ENCODE data around the gene MCM3AP.

The MCM3AP gene

GRCh38 chr21:46284733-46285132 lies 678 bp downstream of the MCM3AP start:
- TF ChIP-seq SP1 (IDR thresholded peaks at IDR 0.05): no peak
- TF ChIP-seq LEF1 (IDR thresholded peaks at IDR 0.05; ENCODE audit: borderline replicate concordance): no peak
- TF ChIP-seq FOXK2 (IDR thresholded peaks at IDR 0.05): no peak
- TF ChIP-seq FOXA1 (IDR thresholded peaks at IDR 0.05): no peak
- TF ChIP-seq TARDBP (IDR thresholded peaks at IDR 0.05): no peak
- TF ChIP-seq CTBP1 (IDR thresholded peaks at IDR 0.05; ENCODE audit: borderline replicate concordance): no peak
- no peak for TF ChIP-seq L3MBTL2 (conservative IDR thresholded peaks at IDR 0.05)
- TF ChIP-seq HDGF (IDR thresholded peaks at IDR 0.05; ENCODE audit: borderline replicate concordance): no peak
- TF ChIP-seq FOXM1 (IDR thresholded peaks at IDR 0.05; ENCODE audit: borderline replicate concordance): no peak
- TF ChIP-seq ZNF384 (IDR thresholded peaks at IDR 0.05): no peak
- TF ChIP-seq BHLHE40 (IDR thresholded peaks at IDR 0.05; ENCODE audit: borderline replicate concordance): no peak
- TF ChIP-seq ARNT (IDR thresholded peaks at IDR 0.05): no peak
- TF ChIP-seq PKNOX1 (IDR thresholded peaks at IDR 0.05): no peak
- ChIA-PET CTCF (no interaction called here), POLR2A (interaction anchor here (1.6 to 2.9 kb wide), 2 partner anchors 38 to 40 kb away, joined by 9 read pairs; partner anchors contain the start of gene C21orf58)
- DNase-seq (ENCODE audit: extremely low spot score): no peak

- ChIA-PET POLR2A (interaction anchor here (1.2 to 2.9 kb wide), 2 partner anchors 39 to 40 kb away, joined by 3 to 9 read pairs; partner anchors contain the start of gene C21orf58), CTCF (no interaction called here)
- TF ChIP-seq ELF4 (IDR thresholded peaks at IDR 0.05): no peak
- TF ChIP-seq L3MBTL2 (conservative IDR thresholded peaks at IDR 0.05): no peak
- TF ChIP-seq FOXM1 (IDR thresholded peaks at IDR 0.05; ENCODE audit: borderline replicate concordance): no peak
- TF ChIP-seq BHLHE40 (IDR thresholded peaks at IDR 0.05; ENCODE audit: borderline replicate concordance): no peak
- no peak for TF ChIP-seq LEF1 (IDR thresholded peaks at IDR 0.05; ENCODE audit: borderline replicate concordance)
- TF ChIP-seq NFRKB (IDR thresholded peaks at IDR 0.05): no peak
- TF ChIP-seq SP1 (IDR thresholded peaks at IDR 0.05): no peak
- no peak for TF ChIP-seq CTBP1 (IDR thresholded peaks at IDR 0.05; ENCODE audit: borderline replicate concordance)
- TF ChIP-seq FOXK2 (IDR thresholded peaks at IDR 0.05): no peak
- no peak for TF ChIP-seq ZNF384 (IDR thresholded peaks at IDR 0.05)
- no peak for TF ChIP-seq PKNOX1 (IDR thresholded peaks at IDR 0.05)
- no peak for DNase-seq (ENCODE audit: extremely low spot score)
These were observed 1.2 kb downstream of the MCM3AP start for GRCh38 chr21:46284077-46284644.

DNA sequence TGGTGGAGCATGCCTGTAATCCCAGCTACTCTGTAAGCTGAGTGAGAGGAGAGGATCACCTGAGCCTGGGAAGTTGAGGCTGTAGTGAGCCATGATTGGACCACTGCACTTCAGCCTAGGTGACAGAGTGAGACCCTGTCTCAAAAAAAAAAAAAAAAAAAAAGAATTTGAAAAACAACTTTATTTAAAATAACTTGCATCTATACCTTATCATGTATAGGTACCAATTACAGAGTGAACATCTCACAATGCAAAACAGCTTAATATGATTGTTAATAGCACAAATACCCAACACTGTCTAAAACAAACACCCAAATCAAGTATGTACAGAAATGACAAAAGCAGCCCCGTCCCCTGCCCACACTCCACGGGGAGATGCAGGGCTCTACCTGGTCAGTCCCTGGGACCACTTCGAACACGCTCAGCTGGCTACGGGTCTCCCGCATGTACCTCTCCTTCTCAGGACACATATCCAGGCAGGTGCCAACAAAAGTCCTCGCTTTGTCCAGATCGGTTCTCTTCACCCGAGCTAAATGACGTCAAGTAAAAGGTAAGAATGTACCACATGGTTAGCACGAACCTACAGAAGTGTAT lies 10.5 kb downstream of the MCM3AP start:
- DNase-seq (ENCODE audit: extremely low spot score): no peak
- ChIA-PET CTCF (no interaction called here), POLR2A (interaction anchor here (1.1 kb wide), 1 partner anchor 11 kb away, joined by 3 read pairs; the partner anchor contains the start of genes MCM3AP and YBEY)
- no peak for TF ChIP-seq FOXK2 (IDR thresholded peaks at IDR 0.05)
- TF ChIP-seq NFRKB (IDR thresholded peaks at IDR 0.05): no peak
- TF ChIP-seq HDGF (IDR thresholded peaks at IDR 0.05; ENCODE audit: borderline replicate concordance): no peak
- no peak for TF ChIP-seq SUZ12 (IDR thresholded peaks at IDR 0.05)
- TF ChIP-seq ELF4 (IDR thresholded peaks at IDR 0.05): no peak
- TF ChIP-seq LEF1 (IDR thresholded peaks at IDR 0.05; ENCODE audit: borderline replicate concordance): no peak
- peak; percentile 48; the same call in 1 of the 2 replicates for TF ChIP-seq ZNF384 (IDR thresholded peaks at IDR 0.05)

- POLR2A ChIA-PET: no interaction called here
- CTCF ChIA-PET: no interaction called here
- no peak for DNase-seq (ENCODE audit: extremely low spot score)
- TF ChIP-seq BHLHE40 (IDR thresholded peaks at IDR 0.05; ENCODE audit: borderline replicate concordance): no peak
- TF ChIP-seq TARDBP (IDR thresholded peaks at IDR 0.05): no peak
- TF ChIP-seq LEF1 (IDR thresholded peaks at IDR 0.05; ENCODE audit: borderline replicate concordance): no peak
- no peak for TF ChIP-seq ARNT (IDR thresholded peaks at IDR 0.05)
- TF ChIP-seq ELF4 (IDR thresholded peaks at IDR 0.05): no peak
- no peak for TF ChIP-seq HDGF (IDR thresholded peaks at IDR 0.05; ENCODE audit: borderline replicate concordance)
- no peak for TF ChIP-seq FOXK2 (IDR thresholded peaks at IDR 0.05)
- TF ChIP-seq CTBP1 (IDR thresholded peaks at IDR 0.05; ENCODE audit: borderline replicate concordance): no peak
- no peak for TF ChIP-seq SP1 (IDR thresholded peaks at IDR 0.05)
- TF ChIP-seq PKNOX1 (IDR thresholded peaks at IDR 0.05): no peak
- TF ChIP-seq L3MBTL2 (conservative IDR thresholded peaks at IDR 0.05): no peak
These were observed 12.1 kb downstream of the MCM3AP start for GRCh38 chr21:46273341-46273740.

- no peak for DNase-seq (ENCODE audit: extremely low spot score)
- ChIA-PET CTCF (no interaction called here), POLR2A (no interaction called here)
- TF ChIP-seq SUZ12 (IDR thresholded peaks at IDR 0.05) (no peak), FOXA1 (IDR thresholded peaks at IDR 0.05) (no peak), NFRKB (IDR thresholded peaks at IDR 0.05) (no peak), HDGF (IDR thresholded peaks at IDR 0.05; ENCODE audit: borderline replicate concordance) (no peak), ELF4 (IDR thresholded peaks at IDR 0.05) (no peak)
These were observed 15.9 kb downstream of the MCM3AP start for GRCh38 chr21:46269466-46269865.

DNA sequence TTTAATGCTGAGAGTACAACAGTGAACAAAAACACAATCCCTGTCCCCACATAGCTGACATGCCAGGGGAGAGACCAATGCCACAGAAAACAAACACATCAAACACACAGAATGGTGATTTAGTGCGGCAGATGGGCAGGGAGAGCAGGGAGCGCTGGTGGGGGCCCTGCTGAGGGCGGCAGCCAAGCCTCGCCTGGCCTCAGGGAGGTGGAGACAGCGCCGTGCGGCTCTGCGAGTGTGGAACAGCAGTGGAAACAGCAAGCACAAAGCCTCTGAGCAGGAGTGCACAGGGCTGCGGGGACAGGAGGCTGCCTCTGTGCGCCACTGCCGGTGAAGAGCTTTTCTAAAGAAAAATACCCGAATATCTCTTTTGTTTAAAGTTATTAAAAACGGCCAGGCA lies 17.0 kb downstream of the MCM3AP start:
- DNase-seq (ENCODE audit: extremely low spot score): no peak
- POLR2A ChIA-PET: no interaction called here
- TF ChIP-seq NFRKB (IDR thresholded peaks at IDR 0.05): no peak
- TF ChIP-seq PKNOX1 (IDR thresholded peaks at IDR 0.05): no peak
- TF ChIP-seq HDGF (IDR thresholded peaks at IDR 0.05; ENCODE audit: borderline replicate concordance): no peak
- TF ChIP-seq ZNF384 (IDR thresholded peaks at IDR 0.05): no peak
- no peak for TF ChIP-seq FOXA1 (IDR thresholded peaks at IDR 0.05)
- TF ChIP-seq BHLHE40 (IDR thresholded peaks at IDR 0.05; ENCODE audit: borderline replicate concordance): no peak
- TF ChIP-seq L3MBTL2 (conservative IDR thresholded peaks at IDR 0.05): no peak
- TF ChIP-seq ELF4 (IDR thresholded peaks at IDR 0.05): no peak
- TF ChIP-seq SP1 (IDR thresholded peaks at IDR 0.05): no peak
- TF ChIP-seq TARDBP (IDR thresholded peaks at IDR 0.05): no peak
- TF ChIP-seq SUZ12 (IDR thresholded peaks at IDR 0.05): no peak
- CTCF ChIA-PET: no interaction called here
